ENCODE results near the gene MEIOSIN.
"Not testable (repeated sequence)": the region's sequence is repeated elsewhere in the genome, so short reads cannot be mapped to it uniquely, and the experiment has no call there.

The MEIOSIN gene, protein sequence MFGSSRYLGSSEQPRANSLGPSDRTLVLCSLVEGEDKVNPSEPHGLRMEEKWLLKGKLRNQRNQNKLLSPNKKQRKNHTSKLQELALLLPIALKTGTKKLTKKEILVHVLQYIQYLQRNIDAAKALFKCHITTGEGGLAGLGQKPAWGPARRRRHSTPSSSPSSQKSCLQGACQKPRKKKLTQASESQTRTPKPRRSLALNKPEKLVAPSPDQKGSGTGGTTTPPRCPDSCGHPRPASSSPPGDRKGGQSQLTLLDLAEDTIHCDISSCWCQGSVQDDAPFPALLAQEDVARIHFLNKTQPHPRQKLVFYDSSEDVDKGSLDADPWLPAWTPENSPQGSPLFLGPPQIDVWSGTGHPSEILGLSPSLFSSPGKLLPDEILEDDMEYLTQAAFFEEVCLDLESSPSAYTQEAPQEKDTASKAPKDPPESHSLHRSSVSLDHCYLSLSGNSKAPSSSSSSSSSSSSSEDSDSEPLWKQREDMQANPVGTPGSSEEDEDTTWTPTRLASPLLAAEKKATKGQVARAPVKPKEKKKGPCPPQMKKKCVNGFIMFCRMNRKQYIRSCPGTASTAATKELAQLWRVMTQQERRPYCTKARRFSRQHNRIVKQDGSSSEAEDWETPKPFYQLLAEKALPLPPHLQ
- 0 to 0.21 (median 0) reads per million in 9 experiments for total RNA-seq

DNA sequence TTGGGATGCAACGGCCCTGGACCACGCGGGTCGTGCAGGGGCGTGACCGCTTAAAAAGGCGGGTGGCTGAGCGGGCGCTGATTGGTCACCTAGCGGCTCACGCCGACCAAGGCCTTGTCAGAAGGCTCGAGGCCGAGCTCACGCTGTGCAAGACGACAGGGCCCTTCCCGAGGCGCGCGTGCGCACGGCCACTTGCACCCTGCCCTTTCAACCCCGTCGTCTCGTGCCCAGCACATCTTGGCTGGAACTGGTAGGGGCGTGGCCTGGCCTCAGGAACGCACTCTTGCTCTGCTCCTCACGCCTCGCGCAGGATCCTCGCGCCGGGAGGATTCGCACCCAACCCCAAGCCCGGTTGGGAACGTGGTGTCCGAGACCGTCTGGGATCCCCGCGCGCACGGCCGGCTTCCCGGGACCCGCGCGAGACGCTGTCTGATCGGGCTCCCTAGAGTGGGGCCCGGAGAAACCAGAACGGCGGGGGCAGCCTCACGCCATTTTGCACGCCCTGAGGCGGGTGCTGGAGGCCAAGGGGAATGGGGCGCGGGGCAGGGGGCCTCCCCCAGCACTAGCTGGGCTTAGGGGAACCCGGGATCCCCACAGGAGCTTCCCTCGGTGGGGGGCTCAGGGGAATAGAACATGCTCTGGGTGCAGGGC is at the start of gene MEIOSIN:
TSS of gene MEIOSIN (plus strand) at position 280 of the 651 bp plus-strand sequence. CDS start 1,938 bp downstream, outside the sequence.
- no peak for DNase-seq

DNA sequence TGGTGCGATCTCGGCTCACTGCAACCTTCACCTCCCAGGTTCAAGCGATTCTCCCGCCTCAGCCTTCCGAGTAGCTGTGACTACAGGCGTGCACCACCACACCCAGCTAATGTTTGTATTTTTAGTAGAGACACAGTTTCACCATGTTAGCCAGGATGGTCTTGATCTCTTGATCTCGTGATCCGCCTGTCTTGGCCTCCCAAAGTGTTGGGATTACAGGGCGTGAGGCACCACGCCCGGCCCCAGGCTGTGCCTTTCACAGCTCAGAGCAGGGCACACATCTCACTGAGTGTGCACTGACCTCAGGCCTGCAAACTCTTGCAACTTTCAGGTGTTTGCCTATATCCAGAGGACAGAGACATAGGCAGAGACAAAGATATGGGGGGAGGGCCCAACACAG is 48.2 kb upstream of the MEIOSIN start:
- H3K27me3 Mint-ChIP-seq; DNase-seq; H3K27ac Mint-ChIP-seq; ATAC-seq (replicated peaks); H3K9me3 Mint-ChIP-seq; H3K4me3 Mint-ChIP-seq: not testable (repeated sequence)
- peaks cover 8 to 16% of the 10 kb centered on the region in 2 donors for H3K4me1 Mint-ChIP-seq (ENCODE audit: low read depth in 2 of 2)
- peaks cover 48% of the 10 kb centered on the region for H3K36me3 Mint-ChIP-seq (ENCODE audit: insufficient read depth)

More for the DNA sequence above, at the start of gene MEIOSIN:
- peak within 1 kb of the TSS; percentile 22 to 32 for H3K27ac Mint-ChIP-seq
- ATAC-seq (replicated peaks): no peak
- H3K4me3 Mint-ChIP-seq: no peak within 1 kb of the TSS
- H3K4me1 Mint-ChIP-seq (ENCODE audit: low read depth in 2 of 2): peaks cover 17 to 24% of the 10 kb centered on the region in 2 donors
- H3K9me3 Mint-ChIP-seq: no peaks in the 10 kb centered on the region
- peaks cover 13% of the 10 kb centered on the region for H3K36me3 Mint-ChIP-seq (ENCODE audit: insufficient read depth)
- H3K27me3 Mint-ChIP-seq: peaks cover 0 to 6% of the 10 kb centered on the region in 2 donors

DNA sequence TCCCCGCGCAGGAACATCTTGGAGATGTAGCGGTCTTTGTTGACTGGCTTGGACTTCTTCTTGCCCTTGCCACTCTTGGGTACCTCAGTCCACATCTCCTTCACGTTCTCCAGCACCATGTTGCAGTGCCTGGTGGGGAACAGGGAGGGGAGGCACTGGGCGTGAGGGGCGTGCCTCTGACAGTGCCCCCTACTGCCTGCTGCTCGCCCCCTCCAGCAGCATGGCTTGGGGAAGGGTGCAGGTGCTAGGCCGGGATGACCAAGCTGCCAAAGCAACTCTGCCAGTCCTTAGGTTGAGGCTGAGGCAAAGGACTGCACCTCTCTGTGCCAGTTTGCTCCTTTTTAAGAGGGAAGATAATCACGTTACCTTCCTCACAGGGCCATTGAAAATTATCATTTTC is 45.6 kb upstream of the MEIOSIN start:
- Mint-ChIP-seq H3K36me3 (ENCODE audit: insufficient read depth) (peaks cover 59% of the 10 kb centered on the region), H3K9me3 (no peaks in the 10 kb centered on the region), H3K27me3 (no peaks in the 10 kb centered on the region), H3K4me1 (ENCODE audit: low read depth in 2 of 2) (peaks cover 11 to 14% of the 10 kb centered on the region in 2 donors), H3K27ac (no peak overlapping the region), H3K4me3 (no peak overlapping the region)
- ATAC-seq (replicated peaks): no peak
- no peak for DNase-seq

DNA sequence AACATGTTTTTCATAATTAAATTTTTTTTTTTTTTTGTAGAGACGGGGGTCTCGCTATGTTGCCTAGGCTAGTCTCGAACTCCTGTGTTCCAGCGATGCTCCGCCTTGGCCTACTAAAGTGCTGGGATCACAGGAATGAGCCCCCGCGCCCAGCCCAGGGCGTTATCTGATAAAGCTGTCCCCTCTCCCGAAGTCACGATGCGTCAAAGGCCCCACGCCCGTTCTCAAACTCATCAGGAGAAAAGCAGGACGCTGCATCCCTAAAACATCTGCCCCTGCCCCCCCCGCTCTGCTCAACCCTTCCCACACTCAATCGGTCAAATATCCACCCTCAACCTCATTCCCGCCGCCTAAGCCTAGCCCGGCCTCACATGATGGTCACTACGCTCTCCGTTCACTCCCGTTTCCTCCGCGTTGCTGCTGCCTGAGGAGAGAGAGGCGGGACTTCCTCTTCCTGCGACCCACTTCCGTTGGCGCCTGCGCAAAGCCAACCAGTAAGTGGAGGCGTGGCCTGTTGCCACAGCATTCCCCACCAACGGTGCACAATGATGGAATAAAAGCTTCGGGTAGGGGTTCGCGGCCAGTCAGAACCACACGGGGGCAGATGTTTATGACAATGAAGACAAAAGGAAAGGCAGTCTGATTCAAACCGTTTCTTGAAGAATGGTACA is 41.6 kb upstream of the MEIOSIN start, which contains the start of gene SNRPD2:
TSS of gene SNRPD2 (minus strand) at position 438 of the 671 bp plus-strand sequence. CDS start at position 373, 65 bp downstream.
- DNase-seq: peak; percentile 89 to 92 (median 90)
- peak; percentile 49 for ATAC-seq (replicated peaks)
- Mint-ChIP-seq H3K4me1 (ENCODE audit: low read depth in 2 of 2) (peaks cover 11 to 19% of the 10 kb centered on the region in 2 donors), H3K4me3 (peak within 1 kb of the TSS; percentile 82 to 94), H3K27me3 (no peaks in the 10 kb centered on the region), H3K27ac (peak within 1 kb of the TSS; percentile 86 to 91), H3K9me3 (no peaks in the 10 kb centered on the region), H3K36me3 (ENCODE audit: insufficient read depth) (peaks cover 56% of the 10 kb centered on the region)

DNA sequence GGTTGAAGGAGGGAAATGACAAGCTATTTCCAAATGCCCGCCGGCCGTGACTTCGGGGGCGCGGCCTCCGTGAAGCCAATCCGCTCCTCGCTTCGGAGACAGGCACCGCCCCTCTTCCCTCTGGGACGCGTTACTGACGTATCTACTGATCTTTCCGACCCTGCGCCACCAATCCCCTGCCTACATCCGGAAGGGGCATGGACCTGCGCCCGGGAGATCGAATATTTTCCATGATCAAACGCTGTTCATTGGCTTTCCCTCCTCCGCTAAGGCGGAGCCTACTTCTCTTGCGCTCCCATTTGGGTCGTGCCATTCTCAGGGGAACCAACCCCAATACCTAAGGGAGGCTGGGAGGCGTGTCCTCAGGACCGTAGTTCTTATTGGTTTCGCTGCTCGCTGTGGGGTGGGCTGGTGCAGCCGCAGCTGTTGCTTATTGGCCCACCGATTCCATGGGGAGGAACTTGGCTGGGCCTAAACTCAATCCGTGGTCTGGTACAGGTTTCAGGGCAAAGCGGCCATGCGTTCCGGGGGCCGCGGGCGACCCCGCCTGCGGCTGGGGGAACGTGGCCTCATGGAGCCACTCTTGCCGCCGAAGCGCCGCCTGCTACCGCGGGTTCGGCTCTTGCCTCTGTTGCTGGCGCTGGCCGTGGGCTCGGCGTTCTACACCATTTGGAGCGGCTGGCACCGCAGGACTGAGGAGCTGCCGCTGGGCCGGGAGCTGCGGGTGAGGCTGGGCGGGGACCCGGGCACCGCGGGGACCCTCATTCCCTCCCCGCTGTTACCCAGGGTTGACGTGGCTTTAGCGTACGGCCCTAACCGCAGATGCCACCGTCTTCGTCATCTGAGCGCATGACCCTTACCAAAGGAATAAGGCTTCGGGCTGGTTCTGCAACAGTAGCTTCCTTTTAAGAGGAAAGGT is 40.8 kb upstream of the MEIOSIN start, which contains the start of gene QPCTL:
TSS of gene QPCTL (plus strand) at position 480 of the 919 bp plus-strand sequence. CDS start at position 518, 38 bp downstream.
- Mint-ChIP-seq H3K27me3 (no peaks in the 10 kb centered on the region), H3K36me3 (ENCODE audit: insufficient read depth) (peaks cover 54% of the 10 kb centered on the region), H3K27ac (peak within 1 kb of the TSS; percentile 86 to 91), H3K4me1 (ENCODE audit: low read depth in 2 of 2) (peaks cover 12 to 16% of the 10 kb centered on the region in 2 donors), H3K9me3 (no peaks in the 10 kb centered on the region), H3K4me3 (peak within 1 kb of the TSS; percentile 82 to 94)
- ATAC-seq (replicated peaks) (peak; percentile 86), DNase-seq (peak; percentile 94 to 97 (median 94))

DNA sequence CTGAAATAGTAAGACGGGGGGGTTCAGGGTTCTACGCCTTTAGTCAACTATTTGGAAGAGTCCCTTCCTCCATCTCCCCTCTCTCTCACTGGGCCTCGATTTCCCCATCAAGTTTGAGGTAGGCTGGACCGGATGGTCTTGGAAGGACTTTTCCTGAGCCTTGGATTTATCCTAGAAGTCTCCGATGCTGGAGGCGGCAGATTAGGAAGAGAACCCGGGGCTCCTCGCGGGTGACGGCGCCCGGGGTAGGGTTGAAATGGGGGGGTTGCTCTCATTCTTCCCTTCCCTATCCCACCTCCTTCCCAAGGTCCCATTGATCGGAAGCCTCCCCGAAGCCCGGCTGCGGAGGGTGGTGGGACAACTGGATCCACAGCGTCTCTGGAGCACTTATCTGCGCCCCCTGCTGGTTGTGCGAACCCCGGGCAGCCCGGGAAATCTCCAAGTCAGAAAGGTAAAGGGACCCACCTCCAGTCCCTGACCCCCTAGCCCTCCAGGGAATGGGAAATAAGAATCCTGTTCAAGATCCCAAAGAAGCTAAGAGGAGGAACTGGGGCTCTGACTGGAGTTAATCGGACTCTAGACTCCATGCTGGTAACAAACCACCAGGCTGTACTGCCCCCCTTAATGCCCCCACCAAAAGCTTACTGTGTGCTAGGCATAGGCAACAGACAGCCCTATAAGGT is 40.0 kb upstream of the MEIOSIN start:
- Mint-ChIP-seq H3K27me3 (no peaks in the 10 kb centered on the region), H3K27ac (peak overlapping the region; percentile 86 to 91), H3K9me3 (no peaks in the 10 kb centered on the region), H3K4me1 (ENCODE audit: low read depth in 2 of 2) (peaks cover 15 to 18% of the 10 kb centered on the region in 2 donors), H3K36me3 (ENCODE audit: insufficient read depth) (peaks cover 54% of the 10 kb centered on the region), H3K4me3 (peak overlapping the region; percentile 82 to 94)
- ATAC-seq (replicated peaks): no peak
- DNase-seq: peak; percentile 64 to 69 (median 67)

DNA sequence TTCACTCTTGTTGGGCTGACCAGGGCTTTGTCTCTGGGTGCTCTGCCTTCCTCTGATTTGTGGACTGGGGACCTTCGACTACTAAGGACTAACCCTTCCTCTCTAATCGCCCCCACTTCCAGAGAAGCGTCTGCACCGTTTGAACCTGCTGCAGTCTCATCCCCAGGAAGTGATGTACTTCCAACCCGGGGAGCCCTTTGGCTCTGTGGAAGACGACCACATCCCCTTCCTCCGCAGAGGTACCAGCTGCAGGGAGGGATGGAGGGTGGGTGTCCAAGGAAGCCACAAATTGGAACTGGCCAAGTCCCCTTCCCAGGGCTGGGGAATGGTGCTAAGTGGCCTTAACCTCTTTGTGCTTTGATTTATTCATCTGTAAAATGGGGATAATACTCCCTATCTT is 31.6 kb upstream of the MEIOSIN start:
- Mint-ChIP-seq H3K36me3 (ENCODE audit: insufficient read depth) (peaks cover 19% of the 10 kb centered on the region), H3K27ac (no peak overlapping the region), H3K4me1 (ENCODE audit: low read depth in 2 of 2) (peaks cover 2 to 4% of the 10 kb centered on the region in 2 donors), H3K9me3 (no peaks in the 10 kb centered on the region), H3K4me3 (no peak overlapping the region), H3K27me3 (no peaks in the 10 kb centered on the region)
- no peak for DNase-seq
- no peak for ATAC-seq (replicated peaks)

DNA sequence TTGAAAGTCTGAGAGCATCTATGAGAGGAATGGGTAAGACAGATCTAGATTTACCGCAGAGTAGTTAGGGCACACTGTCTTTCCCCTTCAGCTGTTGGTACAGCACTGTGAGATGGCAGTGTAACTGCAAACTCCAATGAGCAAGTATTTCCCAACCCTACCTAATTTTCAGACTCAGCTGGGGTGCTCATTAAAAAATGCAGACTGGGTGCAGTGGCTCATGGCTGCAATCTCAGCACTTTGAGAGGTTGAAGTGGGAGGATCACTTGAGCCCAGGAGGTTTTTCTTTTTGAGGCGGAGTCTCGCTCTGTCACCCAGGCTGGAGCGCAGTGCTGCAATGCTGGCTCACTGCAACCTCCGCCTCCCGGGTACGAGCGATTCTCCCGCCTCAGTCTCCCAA is 28.1 kb upstream of the MEIOSIN start:
- ATAC-seq (replicated peaks) (no peak), DNase-seq (no peak)
- peaks cover 14% of the 10 kb centered on the region for H3K36me3 Mint-ChIP-seq (ENCODE audit: insufficient read depth)
- H3K27me3 Mint-ChIP-seq: no peaks in the 10 kb centered on the region
- H3K27ac Mint-ChIP-seq: no peak overlapping the region
- peak overlapping the region in 1 of 2 donors; percentile 40 for H3K4me3 Mint-ChIP-seq
- no peaks in the 10 kb centered on the region for H3K9me3 Mint-ChIP-seq
- peaks cover 0 to 2% of the 10 kb centered on the region in 2 donors for H3K4me1 Mint-ChIP-seq (ENCODE audit: low read depth in 2 of 2)

DNA sequence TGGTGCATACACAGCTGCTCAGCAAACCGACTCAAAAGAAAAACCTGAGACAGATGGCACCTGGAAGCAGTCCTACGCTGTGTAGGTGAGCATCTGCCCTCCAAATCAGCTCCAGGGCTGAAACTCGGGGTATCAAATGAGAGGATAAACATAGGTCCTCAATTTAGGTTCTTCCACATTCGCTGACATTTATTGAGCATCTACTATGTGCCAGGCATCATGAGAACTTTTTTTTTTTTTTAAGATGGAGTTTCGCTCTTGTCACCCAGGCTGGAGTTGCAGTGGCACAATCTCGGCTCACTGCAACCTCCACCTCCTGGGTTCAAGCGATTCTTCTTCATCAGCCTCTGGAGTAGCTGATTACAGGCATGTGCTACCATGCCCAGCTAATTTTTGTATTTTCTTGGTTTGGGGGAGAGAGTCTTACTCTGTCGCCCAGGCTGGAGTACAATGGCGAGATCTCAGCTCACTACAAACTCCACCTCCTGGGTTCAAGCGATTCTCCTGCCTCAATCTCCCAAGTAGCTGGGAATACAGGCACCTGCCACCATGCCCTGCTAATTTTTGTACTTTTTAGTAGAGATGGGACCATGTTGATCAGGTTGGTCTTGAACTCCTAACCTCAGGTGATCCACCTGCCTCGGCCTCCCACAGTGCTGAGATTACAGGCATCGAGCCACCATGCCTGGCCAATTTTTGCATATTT is 27.4 kb upstream of the MEIOSIN start:
- no peak overlapping the region for H3K27ac Mint-ChIP-seq
- DNase-seq: no peak
- no peaks in the 10 kb centered on the region for H3K9me3 Mint-ChIP-seq
- no peaks in the 10 kb centered on the region for H3K27me3 Mint-ChIP-seq
- ATAC-seq (replicated peaks): no peak
- H3K4me1 Mint-ChIP-seq (ENCODE audit: low read depth in 2 of 2): peaks cover 4% of the 10 kb centered on the region in 2 donors
- no peak overlapping the region for H3K4me3 Mint-ChIP-seq
- H3K36me3 Mint-ChIP-seq (ENCODE audit: insufficient read depth): peaks cover 20% of the 10 kb centered on the region

DNA sequence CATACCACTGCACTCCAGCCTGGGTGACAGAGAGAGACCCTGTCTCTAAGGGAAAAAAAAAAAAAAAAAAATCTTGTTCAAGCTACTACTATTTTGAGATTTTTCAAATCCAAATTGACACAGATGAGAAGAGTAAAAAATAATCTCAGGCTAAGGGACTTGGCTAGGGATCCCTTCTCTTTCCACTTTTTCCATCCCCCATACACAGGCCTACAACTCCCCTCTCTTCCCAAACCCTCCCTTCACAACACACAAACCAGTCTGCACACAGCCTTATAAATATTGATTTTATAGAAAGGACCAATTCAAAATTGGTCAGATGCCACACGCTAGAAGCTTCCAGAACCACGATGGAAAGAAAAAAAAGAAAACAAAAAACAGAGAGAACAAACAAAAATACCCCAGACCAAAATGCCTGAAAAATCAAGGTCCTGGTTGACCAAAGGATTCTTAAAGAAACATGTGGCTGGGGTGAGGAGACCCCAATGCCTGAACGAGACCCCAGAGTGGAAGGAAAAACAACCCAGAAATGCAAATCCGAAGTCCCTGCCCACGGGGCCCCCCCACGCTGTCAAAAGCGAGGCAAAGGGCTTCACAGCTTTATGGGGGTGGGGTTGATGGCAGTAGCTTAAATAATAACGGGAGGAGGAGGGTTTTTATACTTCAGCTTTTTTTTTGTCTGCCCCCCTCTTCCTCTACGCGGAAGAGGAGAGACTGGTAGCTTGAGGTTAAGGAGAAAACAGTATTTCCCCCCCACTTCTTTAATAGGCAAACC is 22.7 kb upstream of the MEIOSIN start:
- Mint-ChIP-seq H3K4me3 (no peak overlapping the region), H3K27ac (peak overlapping the region in 1 of 2 donors; percentile 49), H3K4me1 (ENCODE audit: low read depth in 2 of 2) (peaks cover 4 to 7% of the 10 kb centered on the region in 2 donors), H3K36me3 (ENCODE audit: insufficient read depth) (peaks cover 12% of the 10 kb centered on the region), H3K27me3 (no peaks in the 10 kb centered on the region), H3K9me3 (no peaks in the 10 kb centered on the region)
- DNase-seq (no peak), ATAC-seq (replicated peaks) (no peak)
